GM19025 (cell line): ENCODE measurements around the gene RPP38.

Experiments
- ATAC-seq: cut with Tn5 transposase; IDR thresholded peaks from one replicate; pipeline ENCODE4 v1.9.1; 2021; ENCODE audit warnings: mild to moderate bottlenecking, low read depth, moderate library complexity; ENCODE audit not compliant: unreplicated experiment

Gene RPP38, protein sequence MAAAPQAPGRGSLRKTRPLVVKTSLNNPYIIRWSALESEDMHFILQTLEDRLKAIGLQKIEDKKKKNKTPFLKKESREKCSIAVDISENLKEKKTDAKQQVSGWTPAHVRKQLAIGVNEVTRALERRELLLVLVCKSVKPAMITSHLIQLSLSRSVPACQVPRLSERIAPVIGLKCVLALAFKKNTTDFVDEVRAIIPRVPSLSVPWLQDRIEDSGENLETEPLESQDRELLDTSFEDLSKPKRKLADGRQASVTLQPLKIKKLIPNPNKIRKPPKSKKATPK

DNA sequence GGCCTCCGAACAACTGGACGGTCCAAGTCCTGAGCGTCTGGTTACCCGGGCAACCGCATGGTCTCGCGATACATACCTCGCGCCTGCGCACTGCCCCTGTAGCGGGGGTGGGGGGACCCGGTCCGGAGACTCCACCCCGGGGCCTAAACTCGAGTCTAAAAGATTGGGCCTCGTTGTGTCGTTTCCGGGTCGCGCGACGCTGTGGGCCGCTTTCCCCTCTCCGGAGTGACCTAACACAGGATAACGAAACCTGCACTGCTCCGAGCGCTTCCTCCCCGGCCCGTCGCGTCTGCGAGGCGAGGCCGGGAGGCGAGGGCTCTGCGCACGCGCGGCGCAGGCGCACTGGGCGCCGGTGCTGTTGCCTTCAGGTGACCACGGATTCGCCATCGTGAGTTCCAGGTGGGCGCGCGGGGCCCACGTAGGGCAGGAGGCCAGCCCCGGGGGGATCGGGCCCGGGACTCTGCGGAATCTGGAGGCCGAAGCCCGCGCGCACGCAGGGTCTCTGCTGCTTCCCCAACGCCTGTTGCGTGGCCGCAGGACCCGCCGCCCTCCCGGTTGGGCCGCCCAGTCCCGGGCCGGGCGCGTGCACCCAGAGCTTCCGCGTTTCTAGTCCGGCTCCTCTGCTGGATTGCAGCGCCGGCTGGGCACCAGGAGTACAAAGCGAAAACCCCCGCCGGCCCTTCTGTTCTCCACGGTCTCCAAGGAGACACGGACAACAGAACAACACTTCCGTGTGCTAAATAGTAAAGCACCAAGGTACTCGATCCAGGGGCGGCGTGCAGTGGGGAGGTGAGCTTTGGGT lies at the start of gene RPP38:
RPP38 (plus strand) TSS at position 345 of the 802 bp plus-strand sequence. CDS start 5,960 bp downstream, outside the sequence.
- peak; percentile 78 for ATAC-seq

DNA sequence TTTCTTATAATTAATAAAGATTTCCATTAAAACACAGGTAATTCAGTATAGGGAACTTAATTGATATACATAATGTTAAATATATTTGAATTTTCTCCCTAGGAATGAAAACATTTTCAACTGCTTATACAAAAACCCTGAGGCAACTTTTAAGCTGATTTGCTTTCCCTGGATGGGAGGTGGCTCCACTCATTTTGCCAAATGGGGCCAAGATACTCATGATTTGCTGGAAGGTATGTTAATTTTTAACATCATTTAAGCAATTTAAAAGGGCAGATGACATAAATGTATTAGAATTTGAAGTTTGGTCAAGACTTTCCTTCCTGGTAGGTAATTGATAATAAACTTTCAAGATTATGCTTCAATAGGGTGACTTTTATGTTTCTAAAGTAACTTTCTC lies 47.6 kb upstream of the RPP38 start:
- no peak for ATAC-seq

DNA sequence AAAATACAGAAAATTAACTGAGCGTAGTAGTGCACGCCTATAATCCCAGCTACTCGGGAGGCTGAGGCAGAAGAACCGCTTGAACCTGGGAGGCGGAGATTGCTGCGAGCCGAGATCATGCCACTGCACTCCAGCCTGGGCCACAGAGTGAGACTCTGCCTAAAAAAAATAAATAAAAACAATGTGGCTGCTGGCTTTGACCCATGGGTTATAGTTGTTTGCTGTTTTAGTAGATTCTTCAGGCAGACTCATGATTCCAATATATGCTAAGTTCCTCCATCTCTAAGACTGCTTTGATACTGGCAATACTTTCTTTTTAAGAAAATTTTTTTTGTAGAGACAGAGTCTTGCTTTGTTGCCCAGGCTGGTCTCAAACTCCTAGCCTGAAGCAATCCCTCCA lies 45.0 kb upstream of the RPP38 start:
- no peak for ATAC-seq

DNA sequence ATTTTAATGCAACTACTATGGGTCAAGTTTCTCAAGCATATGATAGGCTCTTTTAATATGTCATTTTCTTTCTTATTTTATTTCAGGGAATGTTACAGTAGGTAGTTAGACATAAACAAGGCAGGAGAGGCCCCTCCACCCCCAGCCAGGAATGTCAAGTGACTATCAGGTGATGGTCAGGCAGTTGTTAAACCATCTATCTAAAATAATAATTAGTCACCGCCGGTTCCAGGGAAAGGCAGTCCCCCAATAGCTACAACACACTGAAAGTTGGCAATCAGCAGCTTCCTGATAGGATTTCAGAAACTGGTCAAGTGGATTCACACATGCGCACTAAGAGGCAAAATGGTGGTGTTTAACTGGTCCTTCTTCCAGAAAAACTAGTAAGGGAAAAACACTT lies 44.1 kb upstream of the RPP38 start:
- ATAC-seq: no peak

DNA sequence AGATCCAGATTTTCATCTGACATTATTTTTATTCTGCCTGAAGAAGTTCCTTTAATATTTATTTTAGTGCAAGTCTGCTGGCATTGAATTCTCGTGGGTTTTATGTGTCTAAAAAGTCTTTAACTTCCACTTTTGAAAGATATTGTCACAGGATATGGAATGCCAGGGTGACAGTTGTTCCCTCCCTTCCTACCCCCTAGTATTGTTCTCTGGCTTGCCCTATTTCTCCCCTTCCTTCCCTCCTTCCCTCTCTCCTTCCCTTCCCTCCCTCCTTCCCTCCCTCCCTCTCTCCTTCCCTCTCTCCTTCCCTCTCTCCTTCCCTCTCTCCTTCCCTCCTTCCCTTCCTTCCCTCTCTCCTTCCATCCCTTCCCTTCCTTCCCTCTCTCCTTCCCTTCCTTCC lies 38.5 kb upstream of the RPP38 start:
- ATAC-seq: no peak

DNA sequence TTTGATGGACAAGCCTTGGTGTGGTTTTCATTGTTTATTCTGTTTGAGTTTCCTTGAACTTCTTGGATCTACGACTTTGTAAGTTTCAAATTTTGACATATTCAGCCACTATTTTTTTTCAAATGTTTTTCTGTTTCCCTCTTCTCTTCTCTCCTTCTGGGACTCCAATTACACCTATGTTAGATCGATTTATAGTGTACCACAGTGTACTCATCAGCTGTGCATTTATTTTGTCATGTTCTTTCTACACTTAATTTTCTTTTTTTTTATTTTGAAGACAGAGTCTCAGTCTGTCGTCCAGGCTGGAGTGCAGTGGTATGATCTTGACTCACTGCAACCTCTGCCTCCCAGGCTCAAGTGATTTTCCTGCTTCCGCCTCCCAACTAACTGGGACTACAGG lies 37.2 kb upstream of the RPP38 start:
- ATAC-seq: no peak

DNA sequence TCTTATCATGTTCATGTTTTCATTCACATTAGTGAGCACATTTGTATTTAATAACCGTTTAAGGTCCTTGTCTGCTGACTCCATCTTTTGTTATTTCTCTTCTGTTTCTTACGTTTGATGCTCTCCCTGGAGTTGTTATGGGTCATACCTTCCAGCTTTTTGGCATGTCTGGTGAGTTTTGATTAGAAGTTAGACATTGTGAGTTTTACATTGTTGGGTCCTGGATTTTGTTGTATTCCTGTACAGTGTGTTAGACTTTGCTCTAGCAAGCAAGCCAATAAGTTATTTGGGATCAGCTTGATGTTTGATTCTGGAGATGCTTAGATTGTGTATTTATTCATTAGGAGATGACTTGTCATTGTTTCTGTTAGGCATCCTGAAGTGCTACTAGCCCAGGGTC lies 36.5 kb upstream of the RPP38 start:
- ATAC-seq: no peak

DNA sequence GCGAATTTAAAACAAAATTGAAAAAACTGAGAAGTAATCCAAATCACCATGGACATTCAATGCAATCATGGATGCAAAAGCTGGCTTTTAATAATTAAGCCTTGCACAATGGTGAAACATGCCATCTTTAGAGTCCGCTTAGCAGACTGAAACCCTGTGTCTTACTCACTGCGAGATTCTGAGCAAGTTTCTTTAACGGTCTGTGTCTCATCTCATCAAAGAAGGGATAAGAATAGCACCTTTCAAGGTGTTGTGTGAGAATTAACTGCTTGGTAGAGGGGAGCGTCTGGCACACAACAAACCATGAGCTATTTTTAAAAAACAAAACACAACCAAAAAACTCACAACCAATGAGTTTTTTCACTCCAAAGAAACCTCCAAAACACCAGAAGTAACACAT lies 30.0 kb upstream of the RPP38 start:
- ATAC-seq: no peak

DNA sequence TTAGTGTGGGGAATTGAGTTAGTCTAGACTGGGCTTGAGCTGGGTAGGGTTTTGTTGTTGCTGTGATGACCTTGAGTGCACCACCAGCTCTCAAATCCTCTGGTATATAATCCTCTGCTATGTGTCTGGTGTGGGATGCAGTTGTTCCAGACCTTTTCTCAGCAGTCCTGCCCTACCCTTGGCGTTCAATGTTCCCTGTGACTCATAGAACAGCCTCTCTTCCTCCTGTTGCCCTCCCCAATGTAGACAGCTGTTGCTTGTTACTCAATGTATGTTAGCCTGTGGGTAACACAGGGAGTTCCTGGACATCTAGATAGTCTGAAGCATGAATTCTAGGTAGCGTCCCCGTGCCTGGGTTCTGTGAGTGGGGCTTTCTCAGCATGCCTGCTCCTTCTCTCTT lies 28.4 kb upstream of the RPP38 start:
- no peak for ATAC-seq

DNA sequence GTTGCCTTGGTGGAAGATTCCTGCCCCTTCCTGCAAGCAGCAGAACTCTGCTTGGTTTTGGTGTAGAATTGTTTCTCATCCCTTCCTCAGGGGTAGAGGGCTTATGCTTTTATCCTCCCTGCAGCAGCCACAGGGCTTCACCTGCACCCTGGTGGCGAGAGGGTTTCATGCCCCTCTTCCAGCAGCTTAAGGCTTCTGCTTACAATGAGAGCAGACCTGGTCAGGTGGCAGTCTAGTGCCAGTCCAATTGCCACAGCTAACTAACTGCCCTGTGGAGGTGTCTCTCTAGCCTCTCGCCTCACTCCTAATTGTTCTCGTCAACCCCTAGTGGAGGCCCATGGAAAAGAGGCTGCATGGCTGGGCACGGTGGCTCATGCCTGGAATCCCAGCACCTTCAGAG lies 27.9 kb upstream of the RPP38 start:
- ATAC-seq: no peak

DNA sequence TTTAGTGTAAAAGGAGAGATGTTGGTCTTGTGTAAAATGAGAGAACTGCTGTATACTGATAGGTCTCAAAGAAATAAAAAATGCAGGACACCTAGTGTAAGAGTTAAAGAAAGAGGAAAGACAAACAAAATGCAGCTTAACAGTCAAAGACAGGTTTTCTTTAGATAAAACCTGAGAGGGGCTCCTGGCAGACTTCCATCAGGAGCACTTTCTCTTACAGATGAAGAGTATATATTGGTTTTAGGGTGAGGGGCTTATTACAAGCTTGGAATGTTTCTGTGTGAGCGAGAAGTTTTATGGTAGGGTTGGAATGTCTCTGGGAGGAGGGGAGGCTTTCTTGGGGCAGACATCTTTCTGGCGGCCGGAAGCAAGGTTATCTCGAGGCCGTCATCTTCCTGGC lies 24.8 kb upstream of the RPP38 start:
- ATAC-seq: no peak

DNA sequence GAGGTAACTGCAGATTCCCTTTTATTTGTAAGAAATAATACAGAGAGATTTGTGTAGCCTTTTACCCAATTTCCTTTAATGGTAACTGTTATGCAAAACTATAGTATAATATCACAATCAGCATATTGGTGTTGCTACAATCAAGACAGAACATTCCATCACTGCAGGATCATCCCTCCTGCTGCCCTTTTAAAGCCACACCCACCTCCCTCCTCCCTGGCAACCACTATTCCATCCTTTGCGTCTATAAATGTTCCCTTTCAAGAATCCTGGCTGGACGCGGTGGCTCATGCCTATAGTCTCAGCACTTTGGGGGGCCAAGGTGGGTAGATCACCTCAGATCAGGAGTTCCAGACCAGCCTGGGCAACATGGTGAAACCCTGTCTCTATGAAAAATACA lies 21.7 kb upstream of the RPP38 start:
- no peak for ATAC-seq

DNA sequence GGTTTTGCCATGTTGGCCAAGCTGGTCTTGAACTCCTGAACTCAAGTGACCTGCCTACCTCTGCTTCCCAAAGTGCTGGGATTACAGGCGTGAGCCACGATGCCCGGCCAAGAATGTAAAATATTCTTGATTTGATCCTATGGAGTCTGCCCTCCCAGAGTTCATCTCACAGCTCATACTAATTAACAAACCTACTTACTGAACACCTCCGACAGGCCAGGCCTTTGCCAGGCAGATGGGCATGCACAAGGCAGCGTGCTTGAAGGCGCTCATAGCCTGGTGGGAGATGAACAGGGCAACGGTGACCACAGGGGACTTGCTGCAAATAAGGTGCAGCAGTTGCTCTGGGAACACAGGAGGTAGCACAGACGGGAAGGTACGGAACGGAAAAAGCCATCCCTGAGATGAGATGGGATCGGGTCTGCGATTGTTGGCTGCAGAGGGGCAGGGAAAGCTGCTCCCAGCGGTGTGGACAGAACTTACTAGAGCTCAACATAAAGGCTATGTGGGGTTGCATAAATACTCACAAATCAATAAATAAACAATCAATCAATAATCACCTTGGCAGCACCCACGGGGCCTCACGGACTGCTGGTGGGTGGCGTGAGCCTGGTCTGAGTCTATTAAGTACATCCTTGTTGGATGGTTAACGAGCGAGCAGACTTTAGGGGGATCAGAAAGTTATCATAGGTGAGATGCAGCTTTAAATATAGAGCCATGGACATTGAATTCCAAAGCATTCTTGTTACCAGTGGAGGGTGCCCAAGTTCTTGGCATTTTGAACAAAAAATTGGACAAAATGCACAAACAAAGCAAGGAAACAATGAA lies 13.3 kb upstream of the RPP38 start:
- ATAC-seq: no peak

DNA sequence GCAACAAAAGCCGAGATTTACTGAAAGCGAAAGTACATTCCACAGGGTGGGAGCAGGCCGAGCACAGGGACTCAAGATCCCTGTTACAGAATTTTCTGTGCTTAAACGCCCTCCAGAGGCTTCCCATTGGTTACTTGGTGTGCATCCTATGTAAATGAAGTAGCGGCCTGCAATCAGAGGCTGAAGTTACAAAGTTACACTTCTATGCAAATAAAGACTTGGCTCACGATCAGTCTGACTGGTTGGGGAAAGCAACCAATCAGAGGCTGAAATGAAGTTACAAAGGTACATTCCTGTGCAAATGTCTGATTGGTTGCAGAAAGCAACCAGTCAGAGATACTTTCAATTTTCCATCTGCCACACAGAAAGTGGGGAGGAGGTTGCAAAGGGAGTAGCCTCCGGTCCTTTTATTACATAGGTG lies 12.6 kb upstream of the RPP38 start:
- ATAC-seq: no peak

DNA sequence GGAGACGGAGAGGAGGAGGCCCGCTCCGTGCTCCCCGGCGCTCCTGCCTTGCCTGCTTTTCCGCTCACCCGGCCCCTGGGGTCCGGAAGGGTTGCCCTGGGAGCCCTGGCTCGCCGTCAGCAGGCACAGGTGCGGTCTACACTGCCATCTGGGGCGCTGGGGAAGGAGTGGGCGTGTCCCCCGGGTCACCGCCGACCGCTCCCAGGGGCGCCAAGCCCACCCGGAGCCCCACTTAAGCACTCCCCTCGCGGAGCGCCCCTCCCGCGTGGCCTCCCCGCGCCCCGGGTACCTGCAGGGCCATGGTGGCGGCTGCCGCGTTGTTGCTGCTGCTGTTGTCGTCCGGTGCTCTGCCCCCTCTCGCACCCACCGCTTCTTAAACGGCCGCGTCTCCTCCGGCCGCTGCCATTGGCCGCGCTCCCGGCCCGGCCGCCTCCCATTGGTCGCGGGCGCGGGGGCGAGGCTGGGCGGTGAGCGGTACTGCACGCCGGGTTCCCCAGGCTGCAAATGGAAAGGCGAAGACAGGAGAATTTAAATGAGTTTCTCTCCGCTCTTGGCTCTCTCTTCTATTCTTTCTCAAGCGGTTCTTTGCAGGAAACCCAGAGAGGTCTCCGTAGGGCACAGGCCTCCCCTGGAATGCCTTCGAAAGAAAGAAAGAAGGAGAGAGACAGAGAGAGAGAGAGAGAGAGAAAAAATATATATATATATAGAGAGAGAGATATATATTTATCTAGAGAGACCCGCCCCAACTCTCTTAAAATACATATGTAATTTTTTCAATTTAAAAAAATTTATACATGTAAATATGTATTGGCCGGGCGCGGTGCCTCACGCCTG lies 8.5 kb upstream of the RPP38 start, which contains the start of gene ACBD7:
ACBD7 (minus strand) TSS at position 349 of the 834 bp plus-strand sequence; CDS start at position 301, 48 bp downstream.
- peak; percentile 100 for ATAC-seq

DNA sequence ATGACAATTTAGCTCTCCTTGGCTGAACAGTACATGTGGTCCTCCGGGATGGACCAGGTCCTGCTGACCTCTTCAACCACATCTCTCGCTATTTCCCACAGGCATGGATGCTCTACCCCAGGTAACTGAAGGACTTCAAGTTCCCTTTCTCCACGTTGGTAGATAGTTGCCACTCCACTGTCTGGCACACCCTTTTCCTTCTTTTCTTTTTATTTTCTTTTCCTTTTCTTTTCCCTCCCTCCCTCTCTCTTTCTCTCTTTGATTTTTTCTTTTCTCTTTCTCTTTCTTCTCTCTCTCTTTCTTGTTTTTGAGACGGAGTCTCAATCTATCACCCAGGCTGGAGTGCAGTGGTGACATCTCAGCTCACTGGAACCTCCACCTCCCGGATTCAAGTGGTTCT lies 5.7 kb upstream of the RPP38 start:
- ATAC-seq: no peak

DNA sequence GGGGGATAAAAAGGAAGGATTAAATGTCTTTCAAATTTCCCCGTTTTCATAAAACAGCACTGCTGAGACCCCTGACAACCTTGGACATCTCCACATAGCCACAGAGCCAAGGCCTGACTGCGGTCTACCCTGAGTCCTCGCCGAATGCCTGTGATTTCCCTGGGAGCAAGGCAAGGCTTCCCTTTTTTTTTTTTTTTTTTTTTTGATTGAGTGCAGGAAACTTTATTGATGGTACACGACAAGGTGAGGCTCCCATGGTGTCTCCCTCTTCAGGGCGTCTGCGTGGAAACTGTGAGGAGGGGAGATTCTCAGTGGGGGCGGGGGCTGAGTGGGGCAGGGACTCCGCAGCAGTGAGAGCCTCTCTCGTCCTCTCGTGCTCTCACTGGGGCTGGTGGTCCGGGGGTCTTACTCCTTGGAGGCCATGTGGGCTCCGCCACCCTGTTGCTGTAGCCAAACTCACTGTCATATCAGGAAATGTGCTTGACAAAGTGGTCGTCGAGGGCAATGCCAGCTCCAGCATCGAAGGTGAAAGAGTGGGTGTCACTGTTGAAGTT lies 4.2 kb upstream of the RPP38 start:
- no peak for ATAC-seq

DNA sequence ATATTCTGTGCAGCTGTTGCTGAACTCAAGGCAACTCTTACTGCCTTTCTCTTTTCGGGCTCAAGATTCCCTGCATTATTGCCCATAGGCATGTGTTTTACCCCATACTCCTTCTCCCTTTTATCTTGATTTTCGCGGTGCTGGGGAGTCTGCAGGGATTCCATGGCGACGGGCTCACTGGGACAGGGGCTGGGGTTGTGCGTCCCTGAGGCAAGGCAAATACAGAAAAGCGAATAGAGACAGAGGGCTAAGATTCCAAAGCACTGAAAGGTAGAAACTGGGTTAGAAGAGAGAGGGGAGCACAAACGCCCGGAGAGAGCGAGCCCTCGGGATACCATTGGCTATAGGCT lies 519 bp upstream of the RPP38 start:
- ATAC-seq: peak; percentile 2

DNA sequence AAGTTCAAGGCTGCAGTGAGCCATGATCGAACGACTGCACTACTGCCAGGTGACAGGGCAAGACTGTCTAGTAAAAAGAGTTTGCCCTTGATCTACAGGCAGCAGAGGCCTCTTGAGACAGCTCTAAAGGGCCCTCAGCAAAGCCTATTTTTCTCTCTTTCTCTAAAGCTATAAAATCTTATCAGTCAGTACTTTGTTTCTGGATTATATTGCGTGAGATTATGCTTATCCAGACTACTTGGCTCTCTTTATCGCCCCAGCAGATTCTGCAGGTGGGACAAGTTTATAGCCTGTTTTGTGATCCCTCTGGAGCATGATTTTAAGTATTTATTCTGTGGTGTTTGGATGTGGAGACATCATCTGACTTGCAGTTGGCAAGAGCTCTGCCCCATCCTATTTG lies 2.7 kb downstream of the RPP38 start:
- no peak for ATAC-seq

DNA sequence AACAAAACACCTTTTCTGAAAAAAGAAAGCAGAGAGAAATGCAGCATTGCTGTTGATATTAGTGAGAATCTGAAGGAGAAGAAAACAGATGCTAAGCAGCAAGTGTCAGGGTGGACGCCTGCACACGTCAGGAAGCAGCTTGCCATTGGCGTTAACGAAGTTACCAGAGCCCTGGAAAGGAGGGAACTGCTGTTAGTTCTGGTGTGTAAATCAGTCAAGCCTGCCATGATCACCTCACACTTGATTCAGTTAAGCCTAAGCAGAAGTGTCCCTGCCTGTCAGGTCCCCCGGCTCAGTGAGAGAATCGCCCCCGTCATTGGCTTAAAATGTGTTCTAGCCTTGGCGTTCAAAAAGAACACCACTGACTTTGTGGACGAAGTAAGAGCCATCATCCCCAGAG lies 6.4 kb downstream of the RPP38 start:
- no peak for ATAC-seq
